ENCODE results near the gene LPCAT4. TPM values are rescaled to one million over a fixed set of nuclear protein-coding genes. Genes with fewer than 3 reads are reported as not detected.
"Not testable (repeated sequence)": the region's sequence is repeated elsewhere in the genome, so short reads cannot be mapped to it uniquely, and the experiment has no call there.

Gene LPCAT4
- total and polyA plus RNA-seq, 10 donors: 18.6 to 53.7 (median 40.6) TPM

- TF ChIP-seq POLR2AphosphoS5 (IDR thresholded peaks at IDR 0.05): no peak
- TF ChIP-seq POLR2A (IDR thresholded peaks at IDR 0.05): no peak
- no peak for TF ChIP-seq CTCF (IDR thresholded peaks at IDR 0.05 in 8 of 11, conservative IDR thresholded peaks at IDR 0.05 in 3 of 11)
- Histone ChIP-seq H3K36me3 (peaks cover 0 to 3% (median 0%) of the 10 kb centered on the region in 6 donors), H3K27ac (peak overlapping the region in 1 of 8 donors; percentile 4), H3K4me3 (no peak overlapping the region), H3K27me3 (replicated peaks in 1 of 7) (no peaks in the 10 kb centered on the region), H3K4me1 (peaks cover 0 to 4% (median 0%) of the 10 kb centered on the region in 6 donors), H3K9me3 (no peaks in the 10 kb centered on the region)
- no peak for DNase-seq
- WGBS, 5 donors: 46 to 72% (median 66%) methylated on average over 1 of the region's 1 CpG
- intact Hi-C loops (cut with DNase I; ENCODE audit: low total_unique reads): loop anchor here (10.0 kb wide), 1 partner anchor 236 kb away; the partner anchor contains the start of gene GOLGA8B
Measured at GRCh38 chr15:34348735-34349300, 18.2 kb downstream of the LPCAT4 start.

GRCh38 chr15:34347951-34348638 lies 18.9 kb downstream of the LPCAT4 start:
- 69 to 85% (median 79%) methylated on average over 13 of the region's 13 CpGs for WGBS, 5 donors
- intact Hi-C loops (cut with DNase I; ENCODE audit: low total_unique reads): loop anchor here (10.0 kb wide), 1 partner anchor 237 kb away; the partner anchor contains the start of gene GOLGA8B
- Histone ChIP-seq H3K4me3 (no peak overlapping the region), H3K27ac (no peak overlapping the region), H3K27me3 (replicated peaks in 1 of 7) (no peaks in the 10 kb centered on the region), H3K4me1 (peaks cover 0 to 9% (median 4%) of the 10 kb centered on the region in 6 donors), H3K36me3 (no peaks in the 10 kb centered on the region), H3K9me3 (no peaks in the 10 kb centered on the region)
- no peak for DNase-seq
- TF ChIP-seq CTCF (IDR thresholded peaks at IDR 0.05 in 8 of 11, conservative IDR thresholded peaks at IDR 0.05 in 3 of 11): no peak
- no peak for TF ChIP-seq POLR2A (IDR thresholded peaks at IDR 0.05)
- TF ChIP-seq POLR2AphosphoS5 (IDR thresholded peaks at IDR 0.05): peak in 2 of 3 donors; percentile 7 to 9

GRCh38 chr15:34342737-34343575 lies 24.0 kb downstream of the LPCAT4 start, which contains the start of the genes NOP10 and NUTM1:
Gene NOP10 (minus strand): TSS chr15:34343136. CDS start chr15:34343073, 63 bp downstream.
Gene NUTM1 (plus strand): TSS chr15:34343315. CDS start chr15:34343697, 382 bp downstream.
- intact Hi-C loops (cut with DNase I; ENCODE audit: low total_unique reads): loop anchor here (10.0 kb wide), 1 partner anchor 242 kb away; the partner anchor contains the start of gene GOLGA8B
- peak; percentile 97 for DNase-seq
- peak within 1 kb of the TSS; percentile 65 to 87 (median 75) for H3K4me3 ChIP-seq
- peaks cover 0 to 34% (median 8%) of the 10 kb centered on the region in 6 donors for H3K36me3 ChIP-seq
- TF ChIP-seq POLR2A (IDR thresholded peaks at IDR 0.05) (peak; percentile 22 to 66 (median 32)), POLR2AphosphoS5 (IDR thresholded peaks at IDR 0.05) (peak; percentile 63 to 97 (median 93)), CTCF (IDR thresholded peaks at IDR 0.05 in 8 of 11, conservative IDR thresholded peaks at IDR 0.05 in 3 of 11) (peak; percentile 84 to 98 (median 93))
- peaks cover 6 to 49% (median 43%) of the 10 kb centered on the region in 6 donors for H3K4me1 ChIP-seq
- WGBS, 5 donors: 2 to 4% (median 2%) methylated on average over 38 of the region's 38 CpGs
- peak within 1 kb of the TSS; percentile 79 to 96 (median 94) for H3K27ac ChIP-seq
- H3K27me3 ChIP-seq (replicated peaks in 1 of 7): no peaks in the 10 kb centered on the region
- no peaks in the 10 kb centered on the region for H3K9me3 ChIP-seq

- peak overlapping the region; percentile 79 to 96 (median 94) for H3K27ac ChIP-seq
- not testable (repeated sequence) for H3K27me3 ChIP-seq (replicated peaks in 1 of 7); H3K9me3 ChIP-seq; DNase-seq
- intact Hi-C loops (cut with DNase I; ENCODE audit: low total_unique reads): loop anchor here (10.0 kb wide), 1 partner anchor 243 kb away; the partner anchor contains the start of gene GOLGA8B
- H3K36me3 ChIP-seq: peaks cover 0 to 34% (median 8%) of the 10 kb centered on the region in 6 donors
- H3K4me3 ChIP-seq: peak overlapping the region; percentile 65 to 87 (median 75)
- peaks cover 6 to 50% (median 45%) of the 10 kb centered on the region in 6 donors for H3K4me1 ChIP-seq
- WGBS, 5 donors: 34 to 40% (median 36%) methylated on average over 26 of the region's 26 CpGs
Measured at GRCh38 chr15:34342213-34342736, 24.7 kb downstream of the LPCAT4 start.
